ENCODE data around the gene KLF7.

KLF7 gene

DNA sequence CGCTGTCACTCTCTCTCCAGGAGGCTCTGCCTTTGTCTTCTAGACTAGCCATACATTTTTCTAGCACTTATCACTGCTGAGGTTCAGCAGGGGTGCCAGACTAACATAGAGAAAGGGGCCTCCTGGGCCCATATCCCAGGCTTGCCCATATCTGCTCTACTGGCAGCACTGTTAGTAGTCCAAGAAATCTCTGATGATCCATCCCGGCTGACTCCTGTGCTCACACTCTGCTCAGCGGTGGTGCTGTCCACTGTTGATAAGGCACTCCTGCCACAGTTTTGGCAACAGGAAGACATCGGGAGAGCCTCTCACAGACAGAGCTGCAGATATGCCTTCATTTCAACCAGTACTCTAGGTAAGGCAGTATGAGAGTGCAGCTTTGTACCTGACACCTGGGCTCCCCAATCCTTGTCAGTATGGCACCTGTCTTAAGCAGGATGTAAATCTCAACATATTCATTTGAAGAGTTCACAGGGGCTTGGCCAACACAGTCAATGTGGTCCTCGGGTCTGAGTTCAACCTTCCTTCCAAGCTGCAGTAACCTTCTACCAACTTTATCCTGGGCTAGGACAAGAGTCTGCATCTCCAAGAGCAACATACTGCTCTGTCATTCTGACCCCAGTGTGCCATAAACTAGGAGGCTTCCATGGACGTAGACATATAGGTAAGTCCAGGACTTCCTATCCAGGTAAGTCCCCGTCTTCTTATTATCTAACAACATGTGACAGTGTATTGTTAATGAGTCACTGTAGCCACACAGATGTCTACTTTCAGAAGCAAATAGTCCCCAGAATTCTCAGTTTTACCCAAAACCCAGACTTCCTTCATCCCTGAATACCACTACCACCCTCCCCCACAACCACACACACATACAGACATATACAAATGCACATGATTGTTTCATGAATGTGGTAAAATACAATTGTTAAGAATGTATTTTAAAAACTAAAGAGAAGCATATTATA is 16.2 kb downstream of the KLF7 start:
- no peak for DNase-seq (ENCODE audit: low read depth in 2 of 2)

DNA sequence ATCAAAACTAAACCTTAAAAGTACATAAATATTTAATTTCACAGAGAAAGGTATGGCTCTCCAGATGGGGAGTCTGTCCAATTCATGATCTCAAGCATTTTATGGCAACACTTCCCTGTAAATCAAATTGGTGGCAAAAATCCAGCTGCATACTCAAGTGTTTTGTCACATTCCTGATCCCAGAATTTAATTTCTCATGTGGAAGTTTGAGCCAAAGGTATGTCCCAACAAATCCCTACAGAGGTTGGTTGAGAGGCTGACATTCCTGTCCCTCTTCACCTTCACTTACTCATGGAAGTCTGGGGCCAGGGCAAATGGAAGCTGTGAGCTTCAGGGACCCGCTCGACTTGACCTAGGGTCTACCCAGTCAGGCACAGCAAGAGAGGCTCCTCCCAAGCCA is 17.7 kb downstream of the KLF7 start:
- DNase-seq (ENCODE audit: low read depth in 2 of 2) = peak; percentile 88 to 92

DNA sequence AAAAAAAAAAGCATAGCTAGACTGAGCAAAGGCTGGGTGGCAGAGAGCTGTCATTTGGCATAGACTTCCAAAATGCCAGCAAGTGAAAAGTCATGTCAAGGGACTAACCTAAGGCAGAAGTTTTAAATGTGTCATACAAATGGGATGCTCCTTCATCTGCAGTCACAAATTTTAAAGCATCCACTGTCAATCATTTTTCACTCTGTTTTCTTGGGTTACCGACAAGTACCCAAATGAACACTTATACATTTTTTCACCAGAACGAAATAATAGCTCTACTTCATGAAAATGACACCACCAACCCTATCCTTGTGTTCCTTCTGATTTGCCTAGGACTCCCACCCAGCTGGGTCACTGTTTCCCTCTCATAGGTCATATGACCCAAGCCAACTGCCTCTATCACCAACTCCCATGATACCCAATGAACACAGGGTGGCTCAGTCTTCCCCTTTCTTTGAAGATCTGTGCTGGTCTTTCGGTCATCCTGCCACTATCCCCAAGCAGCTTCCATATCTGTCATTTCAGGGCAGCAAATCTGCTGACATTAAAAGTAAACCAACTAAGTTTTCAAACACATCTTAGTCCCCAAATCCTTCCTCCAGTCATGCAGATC is 21.5 kb downstream of the KLF7 start:
- DNase-seq (ENCODE audit: low read depth in 2 of 2) = no peak

DNA sequence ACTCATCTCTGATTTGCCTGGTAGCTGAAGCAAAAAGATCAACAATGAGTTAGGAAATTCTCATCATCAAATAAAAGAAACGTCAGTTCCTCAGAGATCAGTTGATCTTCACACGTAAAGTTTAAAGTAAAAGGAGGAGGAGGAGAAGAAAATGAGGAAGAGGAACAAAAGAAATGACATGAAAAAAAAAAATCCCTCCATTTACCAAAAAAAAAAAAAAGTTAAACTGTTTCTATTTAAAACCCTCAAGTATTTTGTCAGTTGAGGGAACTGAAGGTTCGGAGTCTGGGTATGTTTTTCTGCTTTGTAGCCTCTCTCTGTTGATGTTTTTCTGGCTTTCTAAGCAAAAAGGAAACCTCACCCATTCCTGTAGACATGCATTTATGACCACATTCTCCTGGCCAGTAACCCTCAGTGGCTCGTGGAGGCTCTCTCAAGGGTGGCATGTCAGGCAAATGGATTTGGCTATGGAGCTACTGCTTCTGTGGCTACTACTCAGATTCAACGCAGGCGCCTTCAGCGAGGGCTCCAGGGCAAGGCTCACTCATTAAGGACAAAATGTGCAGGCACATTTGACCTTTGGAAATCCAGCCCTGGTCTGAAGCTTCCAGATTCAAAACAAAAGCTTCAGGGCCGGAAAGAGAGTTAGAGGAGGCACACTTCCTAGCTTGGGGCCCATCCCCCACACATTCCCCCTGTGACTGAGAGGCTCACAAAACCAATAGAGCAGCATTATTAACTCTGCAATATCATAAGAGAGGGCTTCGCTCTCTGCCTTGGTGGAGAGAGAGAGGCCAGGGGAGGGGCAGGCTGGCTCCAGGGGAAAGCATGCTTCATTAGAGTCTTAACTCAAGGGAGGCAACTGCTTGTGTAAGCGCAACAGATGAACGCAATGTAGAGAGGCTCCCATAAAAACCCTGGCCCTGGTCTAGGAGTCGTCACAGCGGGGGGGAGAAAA is 22.3 kb downstream of the KLF7 start:
- DNase-seq (ENCODE audit: low read depth in 2 of 2) = no peak

DNA sequence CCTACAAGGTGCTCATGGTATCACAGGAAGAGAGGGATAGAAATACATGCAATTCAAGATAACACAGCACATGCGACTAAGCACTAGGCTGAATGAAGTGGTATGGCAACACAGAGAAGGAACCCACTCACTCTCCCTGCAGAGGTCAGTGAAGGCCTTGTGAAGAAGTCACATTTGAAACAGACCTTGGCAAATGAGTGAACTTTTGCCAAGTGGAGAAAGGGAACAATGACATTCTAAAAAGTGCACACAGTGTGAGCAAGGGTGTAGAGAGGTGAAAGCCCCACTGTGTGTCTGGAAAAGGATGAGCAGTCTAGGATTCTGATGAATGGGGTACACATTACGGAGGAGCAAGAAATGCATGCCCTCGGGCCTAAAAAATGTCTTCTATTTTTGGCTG is 23.3 kb downstream of the KLF7 start:
- no peak for DNase-seq (ENCODE audit: low read depth in 2 of 2)

DNA sequence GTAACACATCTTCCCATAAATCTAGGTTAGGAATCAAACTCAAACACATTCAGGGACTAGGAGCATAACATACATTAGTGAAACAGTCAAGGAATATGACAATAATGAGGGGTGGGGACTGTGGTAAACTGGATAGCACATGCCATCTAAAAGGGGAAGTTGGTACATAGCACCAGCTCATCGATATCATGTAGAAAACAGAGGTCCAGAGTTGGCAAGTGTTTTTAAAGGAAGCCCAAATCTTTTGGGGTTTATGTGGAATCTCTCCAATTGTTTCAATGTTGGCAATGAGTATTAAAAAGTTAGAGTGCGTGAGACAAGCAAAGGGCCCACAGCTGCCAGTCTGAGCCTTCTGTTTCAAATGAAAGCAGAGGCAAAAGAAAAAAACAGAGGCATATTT is 24.4 kb downstream of the KLF7 start:
- DNase-seq (ENCODE audit: low read depth in 2 of 2) = no peak

DNA sequence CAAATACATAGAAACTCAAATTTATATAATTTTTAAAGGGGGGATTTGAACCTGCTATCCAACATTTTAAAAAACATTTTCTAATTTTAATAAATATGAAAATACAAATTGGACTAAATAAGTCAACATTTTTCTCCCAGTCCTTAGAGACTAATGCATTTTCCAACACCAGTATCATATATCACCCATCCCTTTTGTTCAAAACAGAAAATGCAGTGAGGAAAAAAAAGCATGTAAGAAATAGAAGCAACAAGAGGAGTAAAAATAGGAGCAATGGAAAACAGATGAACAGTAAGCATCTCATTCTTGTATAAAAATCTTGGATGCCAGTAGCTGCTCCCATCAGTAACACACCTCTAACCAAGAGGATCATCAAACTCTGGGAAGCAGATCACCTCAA is 25.5 kb downstream of the KLF7 start:
- no peak for DNase-seq (ENCODE audit: low read depth in 2 of 2)

DNA sequence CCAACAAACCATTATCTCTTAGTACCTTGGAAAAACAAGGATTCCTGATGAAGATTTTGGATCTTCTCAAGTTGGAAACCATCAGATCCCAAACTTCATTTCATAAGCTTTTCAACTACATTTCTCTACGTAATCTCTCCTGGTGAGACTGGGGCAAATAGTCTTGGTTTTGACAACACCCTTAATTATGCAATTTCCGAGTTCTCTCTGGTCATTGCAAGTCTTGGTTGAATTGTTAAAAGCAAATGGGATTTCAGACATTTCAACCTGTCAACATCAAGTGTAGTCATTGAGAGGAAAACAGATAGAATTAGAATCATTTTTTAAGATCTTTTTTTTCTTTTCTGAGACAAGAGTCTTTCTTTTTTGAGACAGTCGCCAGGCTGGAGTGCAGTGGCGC is 26.2 kb downstream of the KLF7 start:
- DNase-seq (ENCODE audit: low read depth in 2 of 2) = no peak

DNA sequence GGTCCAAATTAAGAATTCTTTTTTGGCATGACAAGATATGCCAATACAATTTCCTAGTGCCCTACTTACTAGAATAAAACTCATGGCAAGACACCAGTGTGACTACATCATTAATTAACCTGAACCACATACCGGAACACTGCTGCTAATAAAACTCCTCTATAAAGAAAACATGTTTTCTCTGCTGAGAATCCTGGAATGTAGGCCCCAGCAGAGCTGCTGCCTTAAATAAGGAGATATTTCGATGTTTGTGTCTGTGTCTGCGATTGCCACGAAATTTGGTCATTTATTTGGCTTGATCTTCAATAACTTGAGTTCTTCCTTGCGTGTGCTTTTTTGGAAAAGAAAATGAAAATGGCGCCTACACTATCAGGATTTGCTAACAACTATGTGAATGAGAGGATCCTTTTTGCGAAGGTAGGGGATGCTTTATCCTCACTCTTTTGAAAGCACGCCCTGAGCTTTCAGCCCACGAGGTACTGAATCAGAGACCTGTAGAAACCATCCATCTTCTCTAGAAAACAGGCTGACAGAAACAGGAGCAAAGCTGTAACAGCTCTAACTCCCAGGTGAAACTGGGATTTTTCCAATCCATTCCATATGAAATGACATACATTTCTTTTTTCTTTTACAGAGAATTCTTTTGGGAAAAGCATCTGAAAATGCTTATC is 27.0 kb downstream of the KLF7 start:
- no peak for DNase-seq (ENCODE audit: low read depth in 2 of 2)

DNA sequence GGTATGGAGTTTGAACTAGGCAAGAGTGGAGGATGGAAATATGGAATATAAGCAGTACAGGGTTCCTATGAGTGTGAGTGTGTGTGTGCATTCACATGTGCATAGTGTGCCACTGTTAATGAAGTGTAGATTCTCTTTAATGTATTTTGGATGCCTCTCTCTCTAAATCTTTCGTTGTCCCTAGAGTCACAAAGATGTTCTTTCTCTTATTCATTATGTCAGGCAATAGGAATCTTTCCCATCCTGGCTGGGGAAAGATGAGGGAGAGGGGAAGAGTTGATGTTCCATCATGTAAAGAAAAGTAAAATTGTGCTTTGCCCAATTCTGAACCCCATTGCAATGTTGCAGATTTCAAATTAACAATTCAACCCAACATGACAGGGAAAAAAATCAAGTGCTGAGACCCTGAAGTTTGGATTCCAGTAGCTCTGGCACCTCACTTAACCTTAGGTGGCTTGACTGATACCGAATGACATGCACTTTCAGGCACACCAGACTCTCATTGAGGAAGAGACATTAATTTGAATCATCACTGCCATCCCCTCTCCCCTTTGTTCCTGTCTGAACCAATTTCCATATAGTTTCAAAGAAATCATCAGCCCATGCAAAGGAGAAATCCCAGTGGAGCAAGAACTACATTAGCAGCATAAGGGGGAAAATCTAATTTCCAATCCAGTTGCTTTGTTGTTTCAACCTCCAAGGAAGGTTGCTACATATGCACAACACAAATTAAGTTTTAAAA is 28.0 kb downstream of the KLF7 start:
- DNase-seq (ENCODE audit: low read depth in 2 of 2) = no peak

DNA sequence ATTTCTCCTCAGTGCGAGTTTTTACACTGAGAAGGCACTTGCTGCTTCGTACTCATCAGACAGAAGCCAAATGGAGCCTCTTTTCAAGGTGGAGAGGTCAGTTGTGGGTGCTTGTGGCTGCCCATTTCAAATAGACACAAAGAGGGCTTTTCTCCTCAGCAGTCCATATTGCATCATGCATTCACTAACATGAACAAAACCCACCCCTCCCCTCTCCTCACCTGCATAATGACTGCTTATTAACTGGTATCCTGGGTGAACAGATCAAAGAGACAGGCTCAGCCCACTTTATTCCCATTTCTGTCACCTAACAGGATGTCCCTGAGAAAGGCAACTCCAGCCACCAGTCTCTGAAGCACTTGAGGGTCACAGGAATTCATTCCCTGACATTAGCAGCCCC is 28.9 kb downstream of the KLF7 start:
- no peak for DNase-seq (ENCODE audit: low read depth in 2 of 2)

DNA sequence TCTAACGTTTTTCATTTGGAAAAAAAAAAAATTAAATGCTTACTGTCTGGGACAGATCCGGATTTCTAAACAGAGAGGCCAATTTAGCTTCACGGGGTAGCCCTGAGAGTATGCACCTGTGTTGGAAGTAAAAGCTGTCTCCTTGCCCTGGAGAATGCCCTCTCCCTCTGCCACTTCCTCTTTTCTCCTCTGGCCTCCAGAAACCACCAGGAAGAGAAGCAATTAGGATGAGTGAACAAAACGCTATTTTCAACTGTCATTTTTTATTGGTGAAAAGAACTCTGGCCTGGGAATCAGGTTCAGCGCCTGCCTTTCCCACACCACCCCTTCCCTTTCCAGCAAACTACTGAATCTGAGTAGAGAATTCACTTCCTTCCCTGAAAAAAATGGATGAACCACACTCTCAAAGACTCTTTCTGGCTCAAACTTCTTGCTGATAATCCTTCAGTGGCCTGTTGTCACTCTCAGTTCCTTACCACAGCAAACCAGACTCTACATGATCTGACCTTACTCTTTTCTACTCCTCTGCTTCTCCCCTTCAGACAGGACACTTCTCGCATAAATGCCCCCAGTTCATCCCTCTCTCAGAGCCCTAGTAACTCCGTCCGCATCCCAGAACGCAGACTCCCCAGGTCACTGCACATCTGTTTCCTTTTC is 29.8 kb downstream of the KLF7 start:
- no peak for DNase-seq (ENCODE audit: low read depth in 2 of 2)

DNA sequence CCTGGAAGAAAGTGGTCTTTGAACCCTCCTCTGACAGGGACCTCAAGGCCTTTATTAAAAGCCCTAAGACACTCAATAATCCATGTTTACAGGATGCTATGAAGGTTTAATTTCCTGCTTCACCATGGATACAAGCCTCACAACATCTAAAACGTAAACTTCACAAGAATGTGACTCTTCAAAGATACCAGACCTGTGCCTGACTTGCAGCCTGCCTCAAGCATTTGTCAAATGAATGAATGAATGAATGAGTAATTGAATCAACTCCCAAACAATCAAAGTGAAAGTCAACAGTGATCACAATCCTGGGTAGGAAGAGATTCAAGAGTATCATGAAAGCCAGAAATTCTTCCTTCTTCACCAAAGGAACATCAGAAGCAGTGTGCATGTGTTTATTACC is 30.4 kb downstream of the KLF7 start:
- no peak for DNase-seq (ENCODE audit: low read depth in 2 of 2)

DNA sequence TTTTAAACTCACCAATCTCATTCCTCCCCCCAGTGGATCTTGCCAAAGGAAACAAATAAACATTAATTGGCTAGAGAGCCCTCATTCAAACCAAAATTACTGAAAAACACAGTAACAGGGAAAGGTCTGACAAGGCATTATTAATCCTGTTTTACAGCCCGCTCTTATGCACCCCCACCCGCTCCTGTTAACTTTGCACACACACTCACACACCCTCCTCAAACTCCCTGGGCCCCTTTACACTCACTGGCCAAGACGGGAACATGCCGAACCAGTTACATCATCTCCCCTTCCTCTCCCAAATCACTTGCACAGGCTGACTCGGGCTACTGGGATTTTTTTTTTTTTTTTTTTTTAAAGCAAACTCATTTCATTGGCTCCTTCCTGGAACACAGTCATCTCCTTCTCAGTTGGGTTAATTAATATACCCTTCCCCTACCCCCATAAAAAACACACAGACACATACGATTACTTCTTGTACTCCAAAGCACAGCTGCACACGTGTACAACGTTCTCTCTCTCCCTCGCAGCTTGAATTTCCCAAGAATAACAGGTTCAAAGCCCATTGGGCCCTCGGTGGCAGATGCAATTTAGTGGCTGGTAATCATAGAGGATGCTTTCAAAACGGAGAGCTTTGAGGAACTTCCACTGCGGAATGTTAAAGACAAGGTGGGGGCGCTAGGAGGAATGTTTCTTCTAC is 31.8 kb downstream of the KLF7 start:
- peak; percentile 93 to 94 for DNase-seq (ENCODE audit: low read depth in 2 of 2)

DNA sequence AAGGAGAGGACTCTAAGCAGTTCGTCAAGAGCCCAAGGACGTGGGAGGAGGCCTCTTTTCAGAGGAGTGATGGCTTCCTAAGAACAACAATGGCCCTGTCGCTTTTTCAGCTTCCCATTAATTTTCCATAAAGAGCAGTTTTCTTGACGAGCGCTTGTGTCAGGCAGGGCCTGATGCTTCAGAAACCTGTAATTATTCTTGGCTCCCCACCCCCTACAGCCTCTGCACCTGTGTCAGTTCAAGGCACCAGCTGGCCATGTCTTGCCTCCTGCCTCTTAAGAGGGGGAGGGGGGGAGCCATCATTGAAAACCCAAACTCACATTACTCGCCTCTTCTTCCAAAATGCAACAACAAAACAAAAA is 32.3 kb downstream of the KLF7 start:
- no peak for DNase-seq (ENCODE audit: low read depth in 2 of 2)

DNA sequence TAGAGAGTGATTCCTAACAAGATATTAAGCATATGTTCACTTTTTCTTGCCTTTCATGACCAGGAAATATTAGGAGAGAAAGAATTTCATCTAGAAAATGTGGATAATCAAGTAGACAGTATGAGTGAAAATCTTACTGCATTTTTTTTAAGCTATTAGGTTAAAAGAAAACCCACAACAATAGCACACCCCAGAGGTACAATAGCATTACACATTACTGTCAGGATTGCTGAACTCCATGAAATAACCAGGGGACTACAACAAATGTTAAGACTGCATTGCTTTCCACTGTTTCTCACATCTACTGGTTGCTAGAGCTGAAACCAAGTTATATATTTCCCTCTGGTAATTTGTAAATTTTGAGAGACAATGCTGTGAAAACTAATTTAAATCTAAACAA is 33.7 kb downstream of the KLF7 start:
- no peak for DNase-seq (ENCODE audit: low read depth in 2 of 2)

DNA sequence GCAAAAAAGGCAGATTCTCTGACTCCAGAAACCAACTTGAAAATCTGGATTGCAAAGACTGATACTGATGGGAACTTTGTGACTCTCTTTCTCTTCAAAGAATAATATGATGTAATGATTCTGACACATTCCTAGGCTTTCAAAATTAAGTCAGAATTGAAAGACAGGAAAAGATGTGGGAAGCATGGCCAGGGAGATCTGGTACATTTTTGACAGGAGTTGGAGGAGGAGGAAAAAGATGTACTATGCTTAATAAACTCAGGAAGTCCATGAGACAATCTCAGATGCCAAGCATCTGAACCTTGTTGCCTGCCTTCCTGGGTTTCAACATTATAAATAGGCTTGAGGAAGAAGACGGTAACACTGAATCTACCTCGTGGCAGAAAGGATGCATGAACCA is 34.2 kb downstream of the KLF7 start:
- no peak for DNase-seq (ENCODE audit: low read depth in 2 of 2)

DNA sequence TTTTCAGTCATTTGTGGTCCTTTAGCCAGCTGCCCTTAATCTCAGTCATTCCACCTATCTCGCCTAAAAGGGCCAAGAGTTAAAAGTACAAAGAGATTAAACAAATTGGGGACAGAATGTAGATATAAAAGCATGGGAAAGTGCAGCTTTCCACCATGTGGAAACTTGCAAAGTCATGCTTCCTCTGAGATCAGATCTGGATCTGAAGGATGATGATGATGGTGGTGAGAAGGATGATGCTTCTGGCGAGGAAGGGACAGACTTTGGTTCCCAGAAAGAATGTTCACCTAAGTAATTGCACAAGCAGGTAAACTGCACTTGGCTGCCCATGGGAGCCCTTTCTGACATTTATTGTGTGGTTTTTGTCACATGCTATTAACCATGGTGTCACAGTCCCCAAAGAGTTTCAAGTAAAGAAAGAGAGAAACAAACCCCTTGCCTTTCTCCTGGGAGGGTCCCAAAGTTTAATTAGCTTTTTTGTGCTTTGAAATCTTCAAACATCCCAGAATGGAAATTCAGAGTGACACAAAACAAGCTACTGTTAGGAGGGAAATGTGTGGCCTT is 34.7 kb downstream of the KLF7 start:
- DNase-seq (ENCODE audit: low read depth in 2 of 2) = no peak

DNA sequence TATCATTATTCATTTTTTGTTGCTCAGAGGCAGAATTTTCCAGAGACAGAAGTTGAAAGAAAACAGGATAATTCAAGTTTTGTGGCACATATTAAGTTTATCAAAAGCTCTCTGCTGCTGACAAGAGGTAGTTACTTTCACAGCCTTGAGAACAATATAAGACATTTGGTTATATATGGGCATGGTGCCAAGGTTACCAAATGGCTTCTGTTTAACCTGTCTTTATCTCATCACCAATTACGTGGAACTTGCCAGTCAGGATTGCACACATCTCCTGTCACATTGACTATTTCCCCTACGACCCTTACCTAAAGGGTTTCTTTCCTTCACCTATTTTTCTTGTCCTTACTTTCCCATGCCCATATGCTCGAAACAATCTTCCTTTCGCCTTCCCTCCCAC is 35.9 kb downstream of the KLF7 start:
- DNase-seq (ENCODE audit: low read depth in 2 of 2) = no peak

DNA sequence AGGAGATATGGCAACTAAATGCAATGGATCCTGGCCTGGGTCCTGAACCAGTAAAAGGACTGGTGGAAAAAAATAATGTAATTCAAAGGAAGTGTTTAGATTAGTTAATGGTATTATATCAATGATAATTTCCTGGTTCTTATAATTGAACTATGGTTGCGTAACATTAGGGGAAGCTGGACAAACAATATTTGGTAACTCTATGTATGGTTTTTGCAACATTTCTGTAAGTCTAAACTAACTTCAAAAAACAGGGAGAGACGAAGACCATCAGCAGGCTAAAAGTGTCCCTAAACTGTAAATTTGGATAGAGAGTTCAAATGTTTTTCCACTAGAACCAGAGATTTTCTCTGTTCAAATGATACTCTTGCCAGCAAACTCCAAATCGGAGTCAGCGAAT is 36.9 kb downstream of the KLF7 start:
- DNase-seq (ENCODE audit: low read depth in 2 of 2) = no peak
